ENCODE results near the gene CMYA5.

DNA sequence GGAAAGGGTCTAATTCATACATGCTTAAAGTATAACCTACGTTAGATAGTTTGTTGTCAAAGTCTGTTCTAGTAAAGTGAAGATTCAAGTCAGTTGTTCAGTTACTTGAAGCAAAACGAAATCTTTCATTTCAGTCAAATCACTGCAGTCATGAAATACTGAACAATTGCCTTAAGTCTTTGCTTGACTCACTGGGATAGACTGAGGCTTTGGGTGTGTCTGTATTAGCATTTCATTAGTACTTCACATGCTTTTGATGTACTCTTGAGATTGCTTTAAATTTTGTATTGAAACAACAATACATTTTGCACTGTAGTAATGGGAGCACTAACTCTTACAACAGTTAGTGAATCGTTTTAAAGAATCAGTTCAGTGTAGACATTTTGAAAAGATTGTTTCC lies 4.0 kb upstream of the CMYA5 start:
- TF ChIP-seq POLR2AphosphoS5 (IDR thresholded peaks at IDR 0.05; ENCODE audit: low read depth, low read length) (no peak), POLR2A (IDR thresholded peaks at IDR 0.05; ENCODE audit: low read depth, low read length) (no peak), TAF1 (IDR thresholded peaks at IDR 0.05; ENCODE audit: low read depth, low read length) (no peak), SPI1 (IDR thresholded peaks at IDR 0.05; ENCODE audit: low read depth, low read length) (no peak), POU2F2 (IDR thresholded peaks at IDR 0.05; ENCODE audit: low read depth, low read length) (no peak), PAX5 (IDR thresholded peaks at IDR 0.05; ENCODE audit: insufficient read depth, low read length, severe bottlenecking) (no peak)
